ENCODE results near the gene PPP2R5A. TPM values are rescaled to one million over a fixed set of nuclear protein-coding genes. Genes with fewer than 3 reads are reported as not detected.
A peak's percentile ranks its signal among the peaks of the same experiment; 100 is the strongest.

The PPP2R5A gene
- total and polyA plus RNA-seq, 2 of the 13 experiments (the other 11 are each of a cell fraction or from before 2014, with no cell fraction given) = 22.0 to 31.4 TPM

DNA sequence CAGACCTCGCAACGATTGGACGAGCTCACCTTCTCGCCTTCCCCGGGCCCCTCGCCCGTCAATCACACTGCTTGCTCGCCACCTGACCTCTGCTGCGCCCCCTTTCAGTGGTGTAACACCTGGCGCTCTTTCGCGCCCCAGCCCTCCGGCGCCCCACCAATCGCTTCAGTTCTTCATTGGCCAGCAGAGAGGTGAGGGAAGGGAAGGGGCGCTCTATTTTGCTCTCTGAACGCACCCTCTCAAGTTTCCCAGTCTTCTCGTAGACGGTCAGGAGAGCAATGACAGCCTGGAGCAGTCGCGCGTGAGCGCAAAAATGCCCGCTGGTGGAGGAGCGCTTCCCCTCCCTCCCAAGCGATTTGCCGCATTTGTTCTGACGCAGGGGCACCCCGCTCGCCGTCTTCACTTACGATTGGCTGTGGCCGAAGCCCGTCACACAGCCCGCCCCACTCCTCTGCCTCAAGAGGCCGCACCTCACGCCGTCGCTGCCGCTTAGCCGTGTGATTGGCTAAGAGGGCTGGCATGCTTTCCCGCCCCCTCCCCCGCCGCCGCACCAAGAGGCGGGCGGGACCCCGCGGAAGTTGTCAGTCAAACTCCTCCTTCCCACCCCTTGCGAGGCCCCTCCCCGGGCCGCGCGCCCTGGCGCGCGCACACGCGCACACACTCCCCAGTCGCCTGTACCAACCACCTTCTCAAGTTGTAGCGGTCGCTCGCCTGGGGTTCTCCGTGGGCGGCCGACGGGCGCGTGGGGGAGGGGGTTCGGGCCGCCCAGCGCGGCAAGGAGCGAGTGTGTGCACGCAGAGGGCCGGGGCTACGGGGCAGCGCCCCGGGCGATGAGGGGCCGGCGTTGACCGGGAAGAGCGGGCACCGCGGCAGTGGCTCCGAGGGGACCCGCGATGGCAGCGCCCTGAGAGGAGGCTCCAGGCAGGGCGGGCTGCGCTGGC lies at the start of gene PPP2R5A (continued):
- TF ChIP-seq, protein P1, sequence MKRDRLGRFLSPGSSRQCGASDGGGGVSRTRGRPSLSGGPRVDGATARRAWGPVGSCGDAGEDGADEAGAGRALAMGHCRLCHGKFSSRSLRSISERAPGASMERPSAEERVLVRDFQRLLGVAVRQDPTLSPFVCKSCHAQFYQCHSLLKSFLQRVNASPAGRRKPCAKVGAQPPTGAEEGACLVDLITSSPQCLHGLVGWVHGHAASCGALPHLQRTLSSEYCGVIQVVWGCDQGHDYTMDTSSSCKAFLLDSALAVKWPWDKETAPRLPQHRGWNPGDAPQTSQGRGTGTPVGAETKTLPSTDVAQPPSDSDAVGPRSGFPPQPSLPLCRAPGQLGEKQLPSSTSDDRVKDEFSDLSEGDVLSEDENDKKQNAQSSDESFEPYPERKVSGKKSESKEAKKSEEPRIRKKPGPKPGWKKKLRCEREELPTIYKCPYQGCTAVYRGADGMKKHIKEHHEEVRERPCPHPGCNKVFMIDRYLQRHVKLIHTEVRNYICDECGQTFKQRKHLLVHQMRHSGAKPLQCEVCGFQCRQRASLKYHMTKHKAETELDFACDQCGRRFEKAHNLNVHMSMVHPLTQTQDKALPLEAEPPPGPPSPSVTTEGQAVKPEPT (CRISPR knock-in tag; IDR thresholded peaks at IDR 0.05; ENCODE audit: low read depth) = no peak
- no peak for TF ChIP-seq STAT5B (CRISPR knock-in tag; IDR thresholded peaks at IDR 0.05)
- TF ChIP-seq ADNP (CRISPR knock-in tag; IDR thresholded peaks at IDR 0.05) = no peak
- TF ChIP-seq, protein P2, sequence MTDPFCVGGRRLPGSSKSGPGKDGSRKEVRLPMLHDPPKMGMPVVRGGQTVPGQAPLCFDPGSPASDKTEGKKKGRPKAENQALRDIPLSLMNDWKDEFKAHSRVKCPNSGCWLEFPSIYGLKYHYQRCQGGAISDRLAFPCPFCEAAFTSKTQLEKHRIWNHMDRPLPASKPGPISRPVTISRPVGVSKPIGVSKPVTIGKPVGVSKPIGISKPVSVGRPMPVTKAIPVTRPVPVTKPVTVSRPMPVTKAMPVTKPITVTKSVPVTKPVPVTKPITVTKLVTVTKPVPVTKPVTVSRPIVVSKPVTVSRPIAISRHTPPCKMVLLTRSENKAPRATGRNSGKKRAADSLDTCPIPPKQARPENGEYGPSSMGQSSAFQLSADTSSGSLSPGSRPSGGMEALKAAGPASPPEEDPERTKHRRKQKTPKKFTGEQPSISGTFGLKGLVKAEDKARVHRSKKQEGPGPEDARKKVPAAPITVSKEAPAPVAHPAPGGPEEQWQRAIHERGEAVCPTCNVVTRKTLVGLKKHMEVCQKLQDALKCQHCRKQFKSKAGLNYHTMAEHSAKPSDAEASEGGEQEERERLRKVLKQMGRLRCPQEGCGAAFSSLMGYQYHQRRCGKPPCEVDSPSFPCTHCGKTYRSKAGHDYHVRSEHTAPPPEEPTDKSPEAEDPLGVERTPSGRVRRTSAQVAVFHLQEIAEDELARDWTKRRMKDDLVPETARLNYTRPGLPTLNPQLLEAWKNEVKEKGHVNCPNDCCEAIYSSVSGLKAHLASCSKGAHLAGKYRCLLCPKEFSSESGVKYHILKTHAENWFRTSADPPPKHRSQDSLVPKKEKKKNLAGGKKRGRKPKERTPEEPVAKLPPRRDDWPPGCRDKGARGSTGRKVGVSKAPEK (CRISPR knock-in tag; IDR thresholded peaks at IDR 0.05; ENCODE audit: borderline replicate concordance) = peak; percentile 76; the same call in 1 of the 2 replicates
- TF ChIP-seq ZMYM4 (CRISPR knock-in tag; IDR thresholded peaks at IDR 0.05) = peak; percentile 95
- no peak for TF ChIP-seq SAFB2 (CRISPR knock-in tag; IDR thresholded peaks at IDR 0.05; ENCODE audit: borderline replicate concordance, low read depth)
- no peak for TF ChIP-seq HCFC1 (IDR thresholded peaks at IDR 0.05; ENCODE audit: low read depth, low read length)
- TF ChIP-seq ZNF44 (CRISPR knock-in tag; IDR thresholded peaks at IDR 0.05) = no peak
- TF ChIP-seq, protein P3, sequence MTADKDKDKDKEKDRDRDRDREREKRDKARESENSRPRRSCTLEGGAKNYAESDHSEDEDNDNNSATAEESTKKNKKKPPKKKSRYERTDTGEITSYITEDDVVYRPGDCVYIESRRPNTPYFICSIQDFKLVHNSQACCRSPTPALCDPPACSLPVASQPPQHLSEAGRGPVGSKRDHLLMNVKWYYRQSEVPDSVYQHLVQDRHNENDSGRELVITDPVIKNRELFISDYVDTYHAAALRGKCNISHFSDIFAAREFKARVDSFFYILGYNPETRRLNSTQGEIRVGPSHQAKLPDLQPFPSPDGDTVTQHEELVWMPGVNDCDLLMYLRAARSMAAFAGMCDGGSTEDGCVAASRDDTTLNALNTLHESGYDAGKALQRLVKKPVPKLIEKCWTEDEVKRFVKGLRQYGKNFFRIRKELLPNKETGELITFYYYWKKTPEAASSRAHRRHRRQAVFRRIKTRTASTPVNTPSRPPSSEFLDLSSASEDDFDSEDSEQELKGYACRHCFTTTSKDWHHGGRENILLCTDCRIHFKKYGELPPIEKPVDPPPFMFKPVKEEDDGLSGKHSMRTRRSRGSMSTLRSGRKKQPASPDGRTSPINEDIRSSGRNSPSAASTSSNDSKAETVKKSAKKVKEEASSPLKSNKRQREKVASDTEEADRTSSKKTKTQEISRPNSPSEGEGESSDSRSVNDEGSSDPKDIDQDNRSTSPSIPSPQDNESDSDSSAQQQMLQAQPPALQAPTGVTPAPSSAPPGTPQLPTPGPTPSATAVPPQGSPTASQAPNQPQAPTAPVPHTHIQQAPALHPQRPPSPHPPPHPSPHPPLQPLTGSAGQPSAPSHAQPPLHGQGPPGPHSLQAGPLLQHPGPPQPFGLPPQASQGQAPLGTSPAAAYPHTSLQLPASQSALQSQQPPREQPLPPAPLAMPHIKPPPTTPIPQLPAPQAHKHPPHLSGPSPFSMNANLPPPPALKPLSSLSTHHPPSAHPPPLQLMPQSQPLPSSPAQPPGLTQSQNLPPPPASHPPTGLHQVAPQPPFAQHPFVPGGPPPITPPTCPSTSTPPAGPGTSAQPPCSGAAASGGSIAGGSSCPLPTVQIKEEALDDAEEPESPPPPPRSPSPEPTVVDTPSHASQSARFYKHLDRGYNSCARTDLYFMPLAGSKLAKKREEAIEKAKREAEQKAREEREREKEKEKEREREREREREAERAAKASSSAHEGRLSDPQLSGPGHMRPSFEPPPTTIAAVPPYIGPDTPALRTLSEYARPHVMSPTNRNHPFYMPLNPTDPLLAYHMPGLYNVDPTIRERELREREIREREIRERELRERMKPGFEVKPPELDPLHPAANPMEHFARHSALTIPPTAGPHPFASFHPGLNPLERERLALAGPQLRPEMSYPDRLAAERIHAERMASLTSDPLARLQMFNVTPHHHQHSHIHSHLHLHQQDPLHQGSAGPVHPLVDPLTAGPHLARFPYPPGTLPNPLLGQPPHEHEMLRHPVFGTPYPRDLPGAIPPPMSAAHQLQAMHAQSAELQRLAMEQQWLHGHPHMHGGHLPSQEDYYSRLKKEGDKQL (CRISPR knock-in tag; IDR thresholded peaks at IDR 0.05; ENCODE audit: low read depth) = no peak
- TF ChIP-seq IKZF1 (IDR thresholded peaks at IDR 0.05) = no peak
- TF ChIP-seq ZBTB38 (CRISPR knock-in tag; IDR thresholded peaks at IDR 0.05) = no peak
- TF ChIP-seq, protein P4, sequence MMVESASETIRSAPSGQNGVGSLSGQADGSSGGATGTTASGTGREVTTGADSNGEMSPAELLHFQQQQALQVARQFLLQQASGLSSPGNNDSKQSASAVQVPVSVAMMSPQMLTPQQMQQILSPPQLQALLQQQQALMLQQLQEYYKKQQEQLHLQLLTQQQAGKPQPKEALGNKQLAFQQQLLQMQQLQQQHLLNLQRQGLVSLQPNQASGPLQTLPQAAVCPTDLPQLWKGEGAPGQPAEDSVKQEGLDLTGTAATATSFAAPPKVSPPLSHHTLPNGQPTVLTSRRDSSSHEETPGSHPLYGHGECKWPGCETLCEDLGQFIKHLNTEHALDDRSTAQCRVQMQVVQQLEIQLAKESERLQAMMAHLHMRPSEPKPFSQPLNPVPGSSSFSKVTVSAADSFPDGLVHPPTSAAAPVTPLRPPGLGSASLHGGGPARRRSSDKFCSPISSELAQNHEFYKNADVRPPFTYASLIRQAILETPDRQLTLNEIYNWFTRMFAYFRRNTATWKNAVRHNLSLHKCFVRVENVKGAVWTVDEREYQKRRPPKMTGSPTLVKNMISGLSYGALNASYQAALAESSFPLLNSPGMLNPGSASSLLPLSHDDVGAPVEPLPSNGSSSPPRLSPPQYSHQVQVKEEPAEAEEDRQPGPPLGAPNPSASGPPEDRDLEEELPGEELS (CRISPR knock-in tag; IDR thresholded peaks at IDR 0.05) = peak; percentile 50
- peak; percentile 12; the same call in 1 of the 2 replicates for TF ChIP-seq FOXC1 (CRISPR knock-in tag; IDR thresholded peaks at IDR 0.05; ENCODE audit: borderline replicate concordance)
- TF ChIP-seq TARDBP (CRISPR knock-in tag; IDR thresholded peaks at IDR 0.05) = peak; percentile 74
- no peak for TF ChIP-seq ZZZ3 (CRISPR knock-in tag; IDR thresholded peaks at IDR 0.05; ENCODE audit: borderline replicate concordance)
- no peak; the same call in 1 of the 2 replicates for TF ChIP-seq ZNF607 (CRISPR knock-in tag; IDR thresholded peaks at IDR 0.05; ENCODE audit: borderline replicate concordance)
- no peak for TF ChIP-seq ATM (IDR thresholded peaks at IDR 0.05; ENCODE audit: borderline replicate concordance)

All from HepG2 (cell line).